GM12892 (cell line): ENCODE data around the gene S100PBP.

Experiments used
- POLR2A ChIP-seq: IDR thresholded peaks from 2 replicates; pipeline ENCODE4 v1.6.1; 2011; ENCODE audit warnings: low read depth, low read length, control low read depth
- POLR2AphosphoS5 ChIP-seq: IDR thresholded peaks from 2 replicates; pipeline ENCODE4 v1.6.1; 2011; ENCODE audit warnings: low read depth, low read length, control low read depth
- TAF1 ChIP-seq: IDR thresholded peaks from 2 replicates; pipeline ENCODE4 v1.6.1; 2011; ENCODE audit warnings: low read depth, mild to moderate bottlenecking, control low read depth, low read length, borderline replicate concordance

DNA sequence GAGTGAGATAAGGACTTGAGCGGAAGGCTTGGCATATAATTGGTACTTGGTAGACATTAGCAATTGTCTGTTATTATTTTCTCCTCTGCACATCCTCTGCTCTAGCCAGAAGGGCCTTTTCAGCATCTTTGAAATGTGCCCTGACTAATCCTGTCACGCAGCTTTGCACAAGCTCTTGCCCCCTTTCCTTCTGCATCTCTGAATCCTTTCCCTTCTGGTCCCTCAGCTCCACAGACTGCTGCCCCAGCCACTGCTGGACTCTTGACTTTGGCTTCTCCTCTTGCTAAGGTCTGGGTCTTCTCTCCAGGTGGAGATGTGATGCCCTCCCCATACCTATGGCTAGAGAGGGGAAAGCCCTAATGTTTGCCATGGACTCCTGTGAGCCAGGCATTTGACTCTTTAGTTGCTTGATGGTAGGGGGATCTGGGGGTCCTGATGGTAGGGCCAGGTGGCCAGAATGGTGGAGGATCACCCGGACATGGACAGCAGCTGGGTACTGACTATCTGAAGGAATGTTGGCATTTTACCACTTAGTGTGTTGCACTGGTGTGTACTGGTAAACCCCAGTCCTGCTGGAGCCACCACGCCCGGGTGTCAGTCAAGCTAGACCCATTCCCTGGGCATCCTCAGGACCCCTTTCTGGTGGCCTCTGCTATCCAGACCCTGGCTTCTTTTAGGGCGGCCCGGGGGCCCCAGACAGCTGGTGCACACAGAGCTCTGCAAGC lies 73.2 kb downstream of the S100PBP start:
- TF ChIP-seq TAF1 (no peak), POLR2AphosphoS5 (no peak), POLR2A (no peak)
